Measurements from ENCODE around the gene PIK3R1. TPM values are rescaled to one million over a fixed set of nuclear protein-coding genes. Genes with fewer than 3 reads are reported as not detected.

Gene PIK3R1
- total RNA-seq, 1 donor from 2014 or later: 24.2 TPM

- peaks cover 54% of the 10 kb centered on the region for H3K4me1 Mint-ChIP-seq
- Histone ChIP-seq H3K79me2 (ENCODE audit: low read depth) (no peaks in the 10 kb centered on the region), H3K9ac (no peak overlapping the region), H4K20me1 (ENCODE audit: low read depth) (no peaks in the 10 kb centered on the region), H3K4me3 (no peak overlapping the region), H3F3A (ENCODE audit: low read depth) (peaks cover 3% of the 10 kb centered on the region), H3K9me3 (ENCODE audit: low read depth) (no peaks in the 10 kb centered on the region), H3K27me3 (peaks cover 16% of the 10 kb centered on the region), H3K4me2 (no peak overlapping the region), H3K4me1 (peaks cover 16% of the 10 kb centered on the region), H2AFZ (replicated peaks) (no peak overlapping the region), H3K27ac (no peak overlapping the region), H3K36me3 (no peaks in the 10 kb centered on the region)
- DNase-seq (ENCODE audit: low spot score): no peak
- H3K9me3 Mint-ChIP-seq: peaks cover 2% of the 10 kb centered on the region
- TF ChIP-seq, protein P1, sequence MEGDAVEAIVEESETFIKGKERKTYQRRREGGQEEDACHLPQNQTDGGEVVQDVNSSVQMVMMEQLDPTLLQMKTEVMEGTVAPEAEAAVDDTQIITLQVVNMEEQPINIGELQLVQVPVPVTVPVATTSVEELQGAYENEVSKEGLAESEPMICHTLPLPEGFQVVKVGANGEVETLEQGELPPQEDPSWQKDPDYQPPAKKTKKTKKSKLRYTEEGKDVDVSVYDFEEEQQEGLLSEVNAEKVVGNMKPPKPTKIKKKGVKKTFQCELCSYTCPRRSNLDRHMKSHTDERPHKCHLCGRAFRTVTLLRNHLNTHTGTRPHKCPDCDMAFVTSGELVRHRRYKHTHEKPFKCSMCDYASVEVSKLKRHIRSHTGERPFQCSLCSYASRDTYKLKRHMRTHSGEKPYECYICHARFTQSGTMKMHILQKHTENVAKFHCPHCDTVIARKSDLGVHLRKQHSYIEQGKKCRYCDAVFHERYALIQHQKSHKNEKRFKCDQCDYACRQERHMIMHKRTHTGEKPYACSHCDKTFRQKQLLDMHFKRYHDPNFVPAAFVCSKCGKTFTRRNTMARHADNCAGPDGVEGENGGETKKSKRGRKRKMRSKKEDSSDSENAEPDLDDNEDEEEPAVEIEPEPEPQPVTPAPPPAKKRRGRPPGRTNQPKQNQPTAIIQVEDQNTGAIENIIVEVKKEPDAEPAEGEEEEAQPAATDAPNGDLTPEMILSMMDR (IDR thresholded peaks at IDR 0.05): no peak
- no peak for TF ChIP-seq EZH2phosphoT487 (IDR thresholded peaks at IDR 0.05)
- no peak for TF ChIP-seq EZH2 (IDR thresholded peaks at IDR 0.05)
- H3K27ac Mint-ChIP-seq: no peak overlapping the region
- H3K27me3 Mint-ChIP-seq (ENCODE audit: insufficient read depth, low read depth): peaks cover 3% of the 10 kb centered on the region
- no peak overlapping the region for H3K4me3 Mint-ChIP-seq
- no peaks in the 10 kb centered on the region for H3K36me3 Mint-ChIP-seq
Measured at GRCh38 chr5:68192679-68193060, 22.9 kb upstream of the PIK3R1 start.

- Histone ChIP-seq H3K27ac (no peak overlapping the region), H3K4me3 (no peak overlapping the region), H3K79me2 (ENCODE audit: low read depth) (no peaks in the 10 kb centered on the region), H3K4me2 (peak overlapping the region; percentile 3), H3K27me3 (peaks cover 7% of the 10 kb centered on the region), H3K36me3 (no peaks in the 10 kb centered on the region), H3F3A (ENCODE audit: low read depth) (no peaks in the 10 kb centered on the region), H3K9me3 (ENCODE audit: low read depth) (no peaks in the 10 kb centered on the region), H3K4me1 (peaks cover 8% of the 10 kb centered on the region), H2AFZ (replicated peaks) (no peak overlapping the region), H3K9ac (no peak overlapping the region), H4K20me1 (ENCODE audit: low read depth) (no peaks in the 10 kb centered on the region)
- no peak for DNase-seq (ENCODE audit: low spot score)
- Mint-ChIP-seq H3K4me1 (peaks cover 45% of the 10 kb centered on the region), H3K4me3 (no peak overlapping the region), H3K27me3 (ENCODE audit: insufficient read depth, low read depth) (peaks cover 3% of the 10 kb centered on the region), H3K27ac (peak overlapping the region; percentile 61), H3K36me3 (no peaks in the 10 kb centered on the region), H3K9me3 (peaks cover 2% of the 10 kb centered on the region)
- TF ChIP-seq EZH2 (IDR thresholded peaks at IDR 0.05) (no peak), EZH2phosphoT487 (IDR thresholded peaks at IDR 0.05) (no peak)
- TF ChIP-seq, protein P1 (IDR thresholded peaks at IDR 0.05): no peak
Measured at GRCh38 chr5:68193481-68194036, 22.0 kb upstream of the PIK3R1 start.

- H3K4me1 Mint-ChIP-seq: peaks cover 37% of the 10 kb centered on the region
- Histone ChIP-seq H3K9ac (no peak overlapping the region), H3K27ac (no peak overlapping the region), H3K4me3 (no peak overlapping the region), H4K20me1 (ENCODE audit: low read depth) (no peaks in the 10 kb centered on the region), H3K36me3 (no peaks in the 10 kb centered on the region), H3K27me3 (no peaks in the 10 kb centered on the region), H3K4me2 (peak overlapping the region; percentile 3), H3K79me2 (ENCODE audit: low read depth) (no peaks in the 10 kb centered on the region), H3K4me1 (peaks cover 8% of the 10 kb centered on the region), H3K9me3 (ENCODE audit: low read depth) (no peaks in the 10 kb centered on the region), H2AFZ (replicated peaks) (no peak overlapping the region), H3F3A (ENCODE audit: low read depth) (no peaks in the 10 kb centered on the region)
- H3K9me3 Mint-ChIP-seq: peaks cover 2% of the 10 kb centered on the region
- H3K27me3 Mint-ChIP-seq (ENCODE audit: insufficient read depth, low read depth): peaks cover 3% of the 10 kb centered on the region
- TF ChIP-seq EZH2phosphoT487 (IDR thresholded peaks at IDR 0.05) (no peak), EZH2 (IDR thresholded peaks at IDR 0.05) (no peak)
- TF ChIP-seq, protein P1 (IDR thresholded peaks at IDR 0.05): no peak
- no peak for DNase-seq (ENCODE audit: low spot score)
- H3K36me3 Mint-ChIP-seq: no peaks in the 10 kb centered on the region
- peak overlapping the region; percentile 59 for H3K27ac Mint-ChIP-seq
- H3K4me3 Mint-ChIP-seq: peak overlapping the region; percentile 19
Measured at GRCh38 chr5:68194386-68194785, 21.2 kb upstream of the PIK3R1 start.

Measured in neural progenitor cell (in vitro differentiated cells).